TTC549 (cell line): Measurements from ENCODE around the gene RAB22A.
"Not testable (repeated sequence)": the region's sequence is repeated elsewhere in the genome, so short reads cannot be mapped to it uniquely, and the experiment has no call there.

Experiments used
- FAIRE-seq: peaks from 2 replicates; lab custom pipeline; 2012; peaks lifted over from hg19 to GRCh38; lab: Jason Lieb, UNC

RAB22A gene

GRCh38 chr20:58389324-58389967, 79.9 kb downstream of the RAB22A start:
- no peak for FAIRE-seq

DNA sequence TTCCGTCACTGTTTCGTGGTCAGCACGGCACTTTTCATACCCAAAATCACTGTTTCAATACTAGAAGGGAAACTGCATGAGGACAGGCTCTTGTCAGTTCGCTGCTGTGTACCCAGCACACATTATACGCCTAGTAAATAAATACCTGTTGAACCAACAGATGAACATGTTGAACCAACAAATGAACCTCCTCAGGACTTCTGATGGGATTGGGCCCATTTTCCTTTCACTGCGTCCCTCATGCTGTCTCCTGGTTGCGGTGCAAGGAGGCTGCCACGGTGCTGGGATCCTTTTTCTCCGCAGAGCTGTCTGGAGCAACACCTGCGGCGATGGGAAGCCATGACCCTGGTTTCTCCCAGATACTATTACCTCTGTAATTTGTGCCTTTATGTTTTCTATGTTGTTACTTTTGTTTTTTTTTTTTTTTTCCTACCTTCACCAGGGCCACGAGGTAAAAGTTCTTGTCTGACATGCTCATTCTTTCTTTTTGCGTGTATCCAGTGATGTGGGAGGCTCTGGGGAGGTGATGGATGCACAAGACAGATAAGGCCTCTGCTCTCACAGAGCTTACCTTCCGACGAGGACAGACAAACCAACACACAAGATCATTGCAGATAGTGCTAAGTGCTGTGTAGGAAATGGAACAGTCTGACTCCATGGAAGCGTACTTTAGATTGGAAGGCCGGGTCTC, 80.6 kb downstream of the RAB22A start:
- no peak for FAIRE-seq

- FAIRE-seq: no peak
Observed at GRCh38 chr20:58390659-58391035, 81.1 kb downstream of the RAB22A start.

GRCh38 chr20:58392286-58392685, 82.8 kb downstream of the RAB22A start:
- FAIRE-seq: no peak

DNA sequence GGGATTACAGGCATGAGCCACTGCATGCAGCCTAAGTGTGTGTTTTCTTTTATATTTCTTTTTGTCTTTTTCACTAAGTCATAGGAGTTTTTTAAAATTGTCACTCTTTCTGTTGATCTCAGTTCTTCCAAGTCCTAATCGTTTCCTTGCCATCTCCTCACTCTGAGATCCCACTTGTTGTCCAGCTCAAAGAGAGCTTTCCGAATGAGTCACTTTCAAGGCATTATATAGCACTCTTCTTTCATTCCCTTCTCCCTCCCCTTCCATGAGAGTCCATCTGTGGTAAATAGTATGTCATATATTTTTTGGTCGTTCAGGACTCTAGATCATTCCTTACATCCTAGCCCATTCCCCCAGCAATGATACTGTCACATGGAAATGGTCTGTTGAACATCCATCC, 83.8 kb downstream of the RAB22A start:
- FAIRE-seq: no peak

- no peak for FAIRE-seq
Observed at GRCh38 chr20:58394801-58395200, 85.3 kb downstream of the RAB22A start.

DNA sequence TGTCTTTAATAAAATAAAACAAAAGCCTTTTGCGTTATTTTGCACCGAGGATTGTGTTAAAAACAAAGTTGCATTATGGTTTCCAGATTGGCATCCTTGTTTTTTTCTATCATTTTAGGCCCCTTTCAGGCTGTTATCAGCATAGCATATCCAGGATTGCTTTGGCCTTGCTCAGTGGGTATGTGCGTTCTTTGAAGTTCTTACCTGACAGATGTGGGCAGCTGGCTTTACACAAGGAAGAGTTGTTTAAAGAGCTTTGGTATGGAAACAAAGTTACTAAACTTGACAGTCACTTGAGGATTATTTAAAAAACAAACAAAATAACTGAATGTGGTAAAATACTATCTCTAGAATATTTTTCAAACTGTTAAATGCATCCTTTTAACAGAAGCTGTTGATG, 86.1 kb downstream of the RAB22A start:
- FAIRE-seq: no peak

GRCh38 chr20:58397429-58397828, 87.9 kb downstream of the RAB22A start:
- no peak for FAIRE-seq

- FAIRE-seq: no peak
Observed at GRCh38 chr20:58398254-58398653, 88.7 kb downstream of the RAB22A start.

- no peak for FAIRE-seq
Observed at GRCh38 chr20:58399926-58400325, 90.4 kb downstream of the RAB22A start.

- no peak for FAIRE-seq
Observed at GRCh38 chr20:58401162-58401561, 91.6 kb downstream of the RAB22A start.

- no peak for FAIRE-seq
Observed at GRCh38 chr20:58402305-58402704, 92.8 kb downstream of the RAB22A start.

DNA sequence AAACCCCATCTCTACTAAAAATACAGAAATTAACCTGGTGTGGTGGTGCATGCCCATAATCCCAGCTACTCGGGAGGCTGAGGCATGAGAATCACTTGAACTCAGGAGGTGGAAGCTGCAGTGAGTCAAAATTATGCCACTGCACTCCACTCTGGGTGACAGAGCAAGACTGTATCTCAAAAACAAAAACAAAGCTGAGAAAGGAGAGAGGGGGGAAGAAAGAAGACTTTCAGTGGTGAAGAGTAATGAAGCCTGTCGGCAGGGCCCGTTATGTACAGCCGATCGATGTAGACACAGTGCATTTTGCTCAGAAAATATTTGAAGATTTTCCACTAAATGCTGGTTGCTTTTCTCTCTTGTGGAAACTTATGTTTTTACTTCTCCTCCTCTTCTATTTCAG, 93.3 kb downstream of the RAB22A start:
- no peak for FAIRE-seq

GRCh38 chr20:58403272-58403671, 93.8 kb downstream of the RAB22A start:
- no peak for FAIRE-seq

GRCh38 chr20:58405504-58406291, 96.2 kb downstream of the RAB22A start:
- FAIRE-seq: no peak

DNA sequence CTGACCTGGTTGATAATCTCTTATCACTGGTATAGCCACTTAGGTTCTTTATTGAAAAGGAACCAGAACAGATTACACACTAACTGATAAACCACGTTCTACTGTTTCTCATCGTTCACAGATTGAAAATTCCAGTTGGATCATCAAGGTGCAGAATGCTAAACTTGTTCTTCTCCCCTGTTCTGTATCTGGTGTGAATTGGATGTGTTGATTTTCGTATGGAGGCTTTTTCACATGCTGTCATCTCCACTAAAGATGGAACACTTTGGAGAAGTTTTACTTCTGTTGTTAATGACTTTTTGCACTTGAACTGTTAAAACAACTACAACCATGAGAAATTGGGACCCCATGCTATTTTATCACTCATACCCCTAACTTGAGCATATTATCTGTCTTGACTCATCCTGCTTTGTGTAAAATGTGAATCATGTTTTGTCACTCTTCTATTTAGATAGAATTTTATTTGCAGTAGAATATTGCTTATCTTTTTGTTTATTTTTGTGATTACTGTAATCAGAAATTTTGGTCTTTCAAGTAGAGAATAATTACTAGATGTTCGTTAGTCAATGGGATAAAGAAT, 97.0 kb downstream of the RAB22A start:
- no peak for FAIRE-seq

- no peak for FAIRE-seq
Observed at GRCh38 chr20:58407201-58407873, 97.8 kb downstream of the RAB22A start.

DNA sequence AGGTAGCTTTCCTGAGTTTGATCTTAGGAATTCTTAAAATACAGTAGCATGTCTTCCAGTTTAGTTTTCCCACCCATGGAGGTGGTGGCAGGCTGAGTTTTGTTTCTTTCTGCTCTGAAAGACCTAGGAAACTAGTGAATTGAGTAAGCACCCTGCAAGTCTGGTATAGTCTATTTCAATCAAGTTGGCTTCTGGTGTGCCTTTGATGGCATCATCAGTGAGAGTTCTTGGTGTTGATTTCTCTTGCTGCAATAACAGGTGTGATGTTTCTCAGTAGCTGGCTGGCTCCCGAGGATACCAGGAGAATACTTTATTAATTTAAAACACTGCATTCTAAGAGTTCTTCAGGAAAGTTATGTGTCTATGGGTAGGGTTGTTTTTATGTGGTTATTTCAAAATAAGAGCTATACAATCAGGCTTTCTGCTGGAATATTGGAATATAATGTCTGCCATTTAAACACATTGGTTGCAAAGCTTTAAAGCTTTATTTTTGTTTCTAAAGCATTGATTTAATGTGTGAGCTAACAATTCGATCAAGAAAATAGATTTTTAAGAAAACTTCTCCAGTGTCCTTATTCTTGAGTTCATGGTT, 98.5 kb downstream of the RAB22A start:
- no peak for FAIRE-seq

- no peak for FAIRE-seq
Observed at GRCh38 chr20:58408603-58409246, 99.2 kb downstream of the RAB22A start.

DNA sequence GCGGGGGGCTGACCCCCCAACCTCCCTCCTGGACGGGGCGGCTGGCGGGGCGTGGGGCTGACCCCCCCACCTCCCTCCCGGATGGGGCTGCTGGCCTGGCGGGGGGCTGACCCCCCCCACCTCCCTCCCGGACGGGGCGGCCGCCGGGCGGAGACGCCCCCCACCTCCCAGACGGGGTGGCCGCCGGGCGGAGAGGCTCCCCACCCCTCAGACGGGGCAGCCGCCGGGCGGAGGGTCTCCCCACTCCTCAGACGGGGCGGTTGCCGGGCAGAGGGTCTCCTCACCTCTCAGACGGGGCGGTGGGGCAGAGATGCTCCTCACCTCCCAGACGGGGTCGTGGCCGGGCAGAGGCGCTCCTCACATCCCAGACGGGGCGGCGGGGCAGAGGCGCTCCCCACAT, 104.7 kb downstream of the RAB22A start:
- FAIRE-seq: not testable (repeated sequence)

GRCh38 chr20:58414786-58415185, 105.3 kb downstream of the RAB22A start:
- not testable (repeated sequence) for FAIRE-seq

- FAIRE-seq: no peak
Observed at GRCh38 chr20:58416057-58416456, 106.5 kb downstream of the RAB22A start.
